Breast epithelium (tissue), 3 donors: ENCODE data around the gene RALGPS1.

Experiments used
- CTCF ChIP-seq, 3 donors: fragments of 450-650 bp; IDR thresholded peaks; one replicate each; pipeline ENCODE4 v1.5.1; 2016 to 2017; ENCODE audit warnings: antibody characterized with exemption in 3 of 3, mild to moderate bottlenecking in 3 of 3, moderate library complexity in 3 of 3
- POLR2A ChIP-seq: fragments of 450-650 bp; IDR thresholded peaks from one replicate; pipeline ENCODE4 v1.6.1; 2016; ENCODE audit warnings: antibody characterized with exemption, mild to moderate bottlenecking, moderate library complexity

GRCh38 chr9:127255692-127256091, 341.1 kb downstream of the RALGPS1 start:
- no peak for TF ChIP-seq CTCF (IDR thresholded peaks at IDR 0.05)
- TF ChIP-seq POLR2A = no peak
